Trophoblast cell (in vitro differentiated cells and primary cell): ENCODE measurements around the gene PXDN.
A peak's percentile ranks its signal among the peaks of the same experiment; 100 is the strongest.

Experiments
- DNase-seq, 2 donors: peaks; one replicate each; pipeline ENCODE4 v3.0.0-alpha.2; 2016
- H2AFZ ChIP-seq: 2 replicates; pipeline ENCODE4 v1.6.1; 2013; ENCODE audit warnings: low read length, moderate library complexity, mild to moderate bottlenecking; ENCODE audit not compliant: insufficient read depth, poor library complexity
- H2AK5ac ChIP-seq: 2 replicates; pipeline ENCODE4 v1.6.1; 2013; ENCODE audit warnings: mild to moderate bottlenecking, low read length
- H2BK120ac ChIP-seq: 2 replicates; pipeline ENCODE4 v1.6.1; 2013; ENCODE audit warnings: low read length, mild to moderate bottlenecking, moderate library complexity; ENCODE audit not compliant: insufficient read depth, poor library complexity
- H2BK12ac ChIP-seq: 2 replicates; pipeline ENCODE4 v1.6.1; 2013; ENCODE audit warnings: mild to moderate bottlenecking, low read length, moderate library complexity
- H2BK5ac ChIP-seq: 2 replicates; pipeline ENCODE4 v1.6.1; 2013; ENCODE audit warnings: low read length, low read depth, moderate library complexity, mild to moderate bottlenecking; ENCODE audit not compliant: poor library complexity
- H3K14ac ChIP-seq: 2 replicates; pipeline ENCODE4 v1.6.1; 2013; ENCODE audit warnings: mild to moderate bottlenecking, low read length
- H3K18ac ChIP-seq: 2 replicates; pipeline ENCODE4 v1.6.1; 2013; ENCODE audit warnings: mild to moderate bottlenecking, low read length
- H3K23ac ChIP-seq: 2 replicates; pipeline ENCODE4 v1.6.1; 2013; ENCODE audit warnings: low read length
- H3K27ac ChIP-seq: 2 replicates; pipeline ENCODE4 v1.5.1; 2013; ENCODE audit warnings: low read depth, mild to moderate bottlenecking, inconsistent platforms, low read length, moderate library complexity
- H3K27me3 ChIP-seq: 2 replicates; pipeline ENCODE4 v1.6.1; 2013; ENCODE audit warnings: inconsistent platforms, mild to moderate bottlenecking, low read length, moderate library complexity; ENCODE audit not compliant: insufficient read depth
- H3K36me3 ChIP-seq, 2 experiments: 1 replicate in 1 of 2; 2 replicates in 1 of 2; pipeline ENCODE4 v1.6.1; 2013; ENCODE audit warnings: low read length in 2 of 2, mild to moderate bottlenecking in 2 of 2, moderate library complexity in 1 of 2; ENCODE audit not compliant: insufficient read depth in 2 of 2, control insufficient read depth in 1 of 2
- H3K4ac ChIP-seq: 2 replicates; pipeline ENCODE4 v1.6.1; 2013; ENCODE audit warnings: low read depth, mild to moderate bottlenecking, low read length, moderate library complexity
- H3K4me1 ChIP-seq, 2 experiments: 1 replicate in 1 of 2; 2 replicates in 1 of 2; pipeline ENCODE4 v1.6.1; 2013; ENCODE audit warnings: low read length in 2 of 2, mild to moderate bottlenecking in 2 of 2, moderate library complexity in 1 of 2; ENCODE audit not compliant: insufficient read depth in 2 of 2, control insufficient read depth in 1 of 2
- H3K4me2 ChIP-seq: 2 replicates; pipeline ENCODE4 v1.6.1; 2013; ENCODE audit warnings: inconsistent platforms, mild to moderate bottlenecking, low read length, moderate library complexity
- H3K4me3 ChIP-seq: 2 replicates; pipeline ENCODE4 v1.5.1; 2013; ENCODE audit warnings: mild to moderate bottlenecking, low read depth, low read length, inconsistent platforms
- H3K79me1 ChIP-seq: one replicate; pipeline ENCODE4 v1.6.1; 2013; ENCODE audit warnings: low read length
- H3K79me2 ChIP-seq: 2 replicates; pipeline ENCODE4 v1.6.1; 2013; ENCODE audit warnings: low read length, mild to moderate bottlenecking; ENCODE audit not compliant: control insufficient read depth, insufficient read depth, poor library complexity
- H3K9ac ChIP-seq: 2 replicates; pipeline ENCODE4 v1.6.1; 2013; ENCODE audit warnings: mild to moderate bottlenecking, low read length
- H3K9me3 ChIP-seq: 2 replicates; pipeline ENCODE4 v1.6.1; 2013; ENCODE audit warnings: low read depth, mild to moderate bottlenecking, control low read depth, inconsistent platforms, low read length; ENCODE audit not compliant: insufficient read depth
- H4K12ac ChIP-seq: 2 replicates; pipeline ENCODE4 v1.6.1; 2013; ENCODE audit warnings: low read depth, mild to moderate bottlenecking, low read length, moderate library complexity
- H4K8ac ChIP-seq: 2 replicates; pipeline ENCODE4 v1.6.1; 2013; ENCODE audit warnings: low read depth, mild to moderate bottlenecking, low read length, moderate library complexity
- H4K91ac ChIP-seq: one replicate; pipeline ENCODE4 v1.6.1; 2013; ENCODE audit warnings: low read depth, mild to moderate bottlenecking, low read length, moderate library complexity
- WGBS: extraction: QIAGEN DNeasy Blood & Tissue Kit; methylation state at CpG from one replicate; pipeline ENCODE4 v1.1.7; 2013; ENCODE audit warnings: missing lambda C conversion rate; ENCODE audit not compliant: insufficient read length, insufficient coverage; ENCODE audit errors: extremely low coverage; 5-methylcytosine and 5-hydroxymethylcytosine counted together

Gene PXDN

DNA sequence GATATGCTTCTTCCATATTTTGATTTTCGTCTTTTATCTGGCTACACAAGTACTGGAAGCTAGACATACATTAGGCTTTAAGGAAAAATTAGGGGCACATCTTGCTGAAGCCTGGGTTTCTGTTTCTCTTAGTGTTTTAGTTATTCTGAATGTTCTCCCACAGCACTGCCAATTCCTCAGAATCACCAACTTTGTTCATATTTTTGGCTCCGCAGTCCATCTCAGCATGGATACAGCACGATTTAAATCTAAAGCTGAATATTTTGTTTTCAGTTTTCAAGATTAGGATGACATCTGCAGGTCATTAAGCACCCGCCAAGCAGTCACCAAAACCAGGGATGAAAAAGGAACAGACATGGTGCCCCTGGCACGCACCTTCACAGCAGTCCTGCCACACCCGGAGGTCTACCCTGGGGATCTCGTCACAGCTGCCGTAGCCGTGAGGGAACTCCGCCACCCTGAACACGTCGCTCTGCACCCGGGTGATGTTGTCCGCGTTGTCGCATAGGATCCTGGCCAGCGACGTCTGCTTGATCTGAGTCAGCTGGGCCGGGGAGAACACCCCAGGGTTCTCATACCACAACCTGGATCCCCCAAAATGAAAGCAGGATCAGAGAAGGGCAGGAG lies 101.2 kb downstream of the PXDN start:
- no peak overlapping the region for H3K23ac ChIP-seq
- no peak overlapping the region for H3K4me3 ChIP-seq
- H3K9me3 ChIP-seq = no peaks in the 10 kb centered on the region
- H3K4me2 ChIP-seq = no peak overlapping the region
- no peak overlapping the region for H2AK5ac ChIP-seq
- H3K79me1 ChIP-seq = peaks cover 1% of the 10 kb centered on the region
- H2AFZ ChIP-seq = no peak overlapping the region
- no peaks in the 10 kb centered on the region for H3K27me3 ChIP-seq
- no CpG with 5 or more reads among the region's 19 CpGs for WGBS
- no peak overlapping the region for H3K4ac ChIP-seq
- no peak overlapping the region for H3K9ac ChIP-seq
- no peaks in the 10 kb centered on the region for H3K79me2 ChIP-seq
- no peak for DNase-seq
- H2BK12ac ChIP-seq = no peak overlapping the region
- H4K12ac ChIP-seq = no peak overlapping the region
- no peak overlapping the region for H2BK120ac ChIP-seq
- no peak overlapping the region for H3K27ac ChIP-seq
- H4K8ac ChIP-seq = no peak overlapping the region
- H3K14ac ChIP-seq = no peak overlapping the region
- no peak overlapping the region for H2BK5ac ChIP-seq
- H4K91ac ChIP-seq = no peak overlapping the region
- H3K4me1 ChIP-seq = peaks cover 6 to 7% of the 10 kb centered on the region in 2 experiments
- peaks cover 51 to 55% of the 10 kb centered on the region in 2 experiments for H3K36me3 ChIP-seq
- no peak overlapping the region for H3K18ac ChIP-seq

DNA sequence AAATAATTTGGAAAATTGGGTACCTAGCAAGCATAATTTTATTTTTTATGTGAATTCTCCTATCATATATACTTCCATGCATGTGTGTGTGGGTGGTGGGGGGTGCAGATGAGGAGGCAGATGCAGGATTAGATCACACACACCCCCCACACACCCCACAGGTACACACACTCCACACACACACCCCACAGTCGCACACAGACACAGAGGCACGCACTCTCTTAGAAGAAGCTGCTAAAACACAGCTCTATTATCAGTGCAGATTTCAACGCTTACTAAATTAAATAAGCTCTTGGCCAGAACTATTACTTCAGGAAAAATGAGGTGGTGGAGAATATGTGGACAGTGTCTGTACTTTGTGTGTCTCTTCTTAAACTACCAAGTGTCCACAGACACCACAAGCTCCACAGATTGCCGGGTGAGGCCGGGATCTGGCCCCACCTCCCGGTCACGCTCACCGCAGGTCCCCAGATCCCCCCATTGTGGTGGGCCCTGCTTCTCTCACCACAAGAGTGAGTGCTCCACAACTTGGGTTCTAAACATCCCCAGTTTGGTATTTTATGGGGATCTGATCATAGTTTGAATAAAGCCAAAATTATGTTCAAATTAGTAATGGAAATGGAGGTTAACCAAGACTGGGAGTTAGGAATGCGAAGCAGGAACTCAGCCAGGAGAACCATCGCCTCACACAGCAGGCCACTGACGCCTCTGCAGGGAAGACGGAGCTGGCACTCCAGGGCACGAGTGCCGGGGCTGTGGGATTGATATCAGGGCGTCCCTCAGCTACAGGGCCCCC lies 102.1 kb downstream of the PXDN start:
- DNase-seq = no peak
- Histone ChIP-seq H4K12ac (no peak overlapping the region), H3K27ac (no peak overlapping the region), H3K36me3 (peaks cover 47 to 52% of the 10 kb centered on the region in 2 experiments), H3K79me1 (peaks cover 1% of the 10 kb centered on the region), H3K4me1 (peaks cover 6 to 7% of the 10 kb centered on the region in 2 experiments), H2BK5ac (no peak overlapping the region), H3K79me2 (no peaks in the 10 kb centered on the region), H3K4ac (peak overlapping the region; percentile 61), H4K8ac (no peak overlapping the region), H2AFZ (no peak overlapping the region), H3K23ac (no peak overlapping the region), H3K18ac (no peak overlapping the region), H3K4me2 (no peak overlapping the region), H3K27me3 (no peaks in the 10 kb centered on the region), H2BK120ac (no peak overlapping the region), H3K4me3 (no peak overlapping the region), H3K9ac (no peak overlapping the region), H2BK12ac (no peak overlapping the region), H3K9me3 (no peaks in the 10 kb centered on the region), H3K14ac (no peak overlapping the region), H2AK5ac (no peak overlapping the region), H4K91ac (no peak overlapping the region)
- no CpG with 5 or more reads among the region's 15 CpGs for WGBS

- H3K4me2 ChIP-seq = no peak overlapping the region
- H2AK5ac ChIP-seq = no peak overlapping the region
- no peak overlapping the region for H4K8ac ChIP-seq
- H3K27ac ChIP-seq = no peak overlapping the region
- H3K27me3 ChIP-seq = no peaks in the 10 kb centered on the region
- H3K9me3 ChIP-seq = no peaks in the 10 kb centered on the region
- no CpG with 5 or more reads among the region's 3 CpGs for WGBS
- no peak overlapping the region for H3K4me3 ChIP-seq
- DNase-seq = peak in 1 of 2 donors; percentile 10
- no peak overlapping the region for H3K9ac ChIP-seq
- H3K23ac ChIP-seq = no peak overlapping the region
- H3K14ac ChIP-seq = no peak overlapping the region
- no peak overlapping the region for H2BK12ac ChIP-seq
- no peak overlapping the region for H2BK5ac ChIP-seq
- H3K79me1 ChIP-seq = peaks cover 1% of the 10 kb centered on the region
- H3K18ac ChIP-seq = no peak overlapping the region
- H3K79me2 ChIP-seq = no peaks in the 10 kb centered on the region
- H2BK120ac ChIP-seq = no peak overlapping the region
- H4K91ac ChIP-seq = no peak overlapping the region
- H3K4ac ChIP-seq = no peak overlapping the region
- no peak overlapping the region for H4K12ac ChIP-seq
- peaks cover 6 to 7% of the 10 kb centered on the region in 2 experiments for H3K4me1 ChIP-seq
- no peak overlapping the region for H2AFZ ChIP-seq
- peaks cover 52 to 59% of the 10 kb centered on the region in 2 experiments for H3K36me3 ChIP-seq
These were observed 102.8 kb downstream of the PXDN start for GRCh38 chr2:1641523-1641922.

GRCh38 chr2:1640301-1641135 lies 103.8 kb downstream of the PXDN start:
- Histone ChIP-seq H2AK5ac (no peak overlapping the region), H3K4me3 (no peak overlapping the region), H2AFZ (no peak overlapping the region), H2BK5ac (no peak overlapping the region), H3K79me1 (peaks cover 1% of the 10 kb centered on the region), H3K27ac (no peak overlapping the region), H2BK12ac (no peak overlapping the region), H3K9ac (no peak overlapping the region), H2BK120ac (no peak overlapping the region), H3K23ac (no peak overlapping the region), H3K4ac (no peak overlapping the region), H3K4me2 (no peak overlapping the region), H4K8ac (no peak overlapping the region), H3K4me1 (peaks cover under 1% of the 10 kb centered on the region in 2 experiments), H3K27me3 (no peaks in the 10 kb centered on the region), H3K79me2 (no peaks in the 10 kb centered on the region), H4K12ac (no peak overlapping the region), H3K14ac (no peak overlapping the region), H3K36me3 (peaks cover 52 to 63% of the 10 kb centered on the region in 2 experiments), H3K18ac (no peak overlapping the region), H3K9me3 (no peaks in the 10 kb centered on the region), H4K91ac (no peak overlapping the region)
- no CpG with 5 or more reads among the region's 17 CpGs for WGBS
- no peak for DNase-seq
